ENCODE data around the gene IGF2R.
"Not testable (repeated sequence)": the region's sequence is repeated elsewhere in the genome, so short reads cannot be mapped to it uniquely, and the experiment has no call there.

IGF2R gene

GRCh38 chr6:159995405-159995804, 26.5 kb downstream of the IGF2R start:
- DNase-seq (ENCODE audit: extremely low read depth in 1 of 2, low read depth in 1 of 2): no peak

DNA sequence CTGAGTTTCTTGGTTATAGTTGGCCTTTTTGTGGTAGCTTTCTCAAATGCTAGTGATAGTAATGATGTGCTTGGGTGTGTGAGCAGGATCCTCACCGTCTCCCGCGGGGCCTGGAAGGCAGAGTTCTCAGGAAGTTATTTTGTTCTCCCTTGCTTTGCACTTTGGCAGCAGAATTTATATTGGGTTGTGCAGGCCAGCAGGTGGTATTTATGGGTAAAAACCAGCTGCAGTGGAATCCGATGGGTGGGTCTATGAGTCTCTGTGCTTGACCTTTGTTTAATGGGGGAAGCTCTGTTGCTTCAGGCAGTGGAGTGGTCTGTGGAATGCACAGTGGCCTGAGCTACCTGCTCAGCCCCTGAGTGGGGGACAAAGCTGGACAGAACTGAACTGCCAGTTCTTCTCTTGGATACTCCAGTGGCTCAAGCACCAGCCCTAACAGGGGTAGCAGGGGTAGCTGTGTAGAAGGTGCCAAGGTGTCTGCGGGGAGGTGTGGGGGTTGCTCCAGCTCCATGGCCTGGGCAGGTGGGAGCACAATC, 27.3 kb downstream of the IGF2R start:
- no peak for DNase-seq (ENCODE audit: extremely low read depth in 1 of 2, low read depth in 1 of 2)

DNA sequence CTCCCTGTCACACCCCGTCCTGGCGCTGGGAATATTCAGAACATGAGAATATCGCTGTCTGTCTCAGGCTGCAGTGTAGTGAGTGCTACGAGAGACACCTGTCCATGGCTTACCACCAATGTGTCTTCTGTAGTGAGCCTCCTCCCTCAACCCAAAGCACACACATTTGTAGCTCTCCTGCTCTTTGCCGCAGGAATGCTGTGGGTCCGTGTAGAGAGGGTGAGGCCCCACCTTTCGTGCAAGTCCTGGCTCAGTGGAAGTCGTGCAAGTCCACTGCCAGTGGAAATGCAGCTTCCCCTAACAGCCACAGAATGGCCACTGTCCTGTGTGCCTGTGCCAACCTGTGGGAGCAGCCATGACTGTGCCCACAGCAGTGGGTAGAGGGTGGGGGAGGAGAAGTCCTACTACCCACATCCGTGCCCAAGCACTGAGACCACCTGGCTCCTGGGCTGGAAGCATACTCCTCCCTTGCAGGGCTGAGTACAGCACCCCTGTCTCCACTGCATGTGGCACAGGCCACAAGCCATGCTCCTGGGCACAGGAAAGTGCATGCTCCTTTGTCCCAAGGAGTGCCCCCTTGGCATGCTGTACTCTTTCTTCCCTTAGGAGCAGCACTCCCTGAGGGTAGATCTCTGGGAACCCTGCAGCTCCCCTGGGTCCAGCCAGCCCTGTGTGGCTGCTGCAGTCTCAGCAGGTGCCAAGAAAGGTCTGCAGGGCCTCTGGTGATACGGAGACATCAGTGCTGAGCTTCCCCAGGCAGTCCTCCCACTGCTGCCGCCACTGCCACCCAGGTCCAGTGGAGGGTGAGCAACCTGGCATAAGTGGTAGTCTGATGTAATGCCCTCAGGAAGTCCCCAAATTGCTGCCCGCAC, 28.0 kb downstream of the IGF2R start:
- no peak for DNase-seq (ENCODE audit: extremely low read depth in 1 of 2, low read depth in 1 of 2)

DNA sequence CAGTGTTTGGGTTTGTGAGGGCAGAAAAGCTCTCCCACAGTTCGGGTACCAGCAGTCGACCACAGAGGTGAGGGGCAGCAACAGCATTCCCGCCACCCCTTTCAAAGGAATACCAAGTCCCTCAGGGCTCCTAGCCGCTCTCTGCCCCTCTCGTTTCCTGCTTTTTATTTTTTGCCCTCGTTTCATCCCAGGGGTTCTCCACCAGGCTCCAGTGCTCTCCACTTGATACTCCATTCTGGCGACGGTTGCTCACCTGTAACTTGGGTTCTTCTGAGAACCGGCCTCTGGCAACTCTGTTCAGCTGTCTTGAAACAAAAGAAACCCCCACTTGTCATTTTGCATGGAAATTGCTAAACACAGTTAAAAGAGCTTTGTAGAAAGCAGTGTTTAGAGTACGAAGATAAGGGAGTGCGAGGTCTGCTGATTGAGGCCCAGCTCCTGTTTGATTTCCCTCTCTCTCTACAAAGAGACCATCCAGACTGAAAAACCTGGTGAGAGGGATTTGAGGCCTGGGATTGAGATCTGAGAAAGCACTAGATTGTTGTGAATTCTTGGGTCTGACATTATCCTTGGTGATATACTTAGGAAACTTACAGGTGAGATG, 28.7 kb downstream of the IGF2R start:
- no peak for DNase-seq (ENCODE audit: extremely low read depth in 1 of 2, low read depth in 1 of 2)

- DNase-seq (ENCODE audit: extremely low read depth in 1 of 2, low read depth in 1 of 2): no peak
These were observed 29.7 kb downstream of the IGF2R start for GRCh38 chr6:159998538-159998937.

GRCh38 chr6:159999240-159999671, 30.4 kb downstream of the IGF2R start:
- no peak for DNase-seq (ENCODE audit: extremely low read depth in 1 of 2, low read depth in 1 of 2)

DNA sequence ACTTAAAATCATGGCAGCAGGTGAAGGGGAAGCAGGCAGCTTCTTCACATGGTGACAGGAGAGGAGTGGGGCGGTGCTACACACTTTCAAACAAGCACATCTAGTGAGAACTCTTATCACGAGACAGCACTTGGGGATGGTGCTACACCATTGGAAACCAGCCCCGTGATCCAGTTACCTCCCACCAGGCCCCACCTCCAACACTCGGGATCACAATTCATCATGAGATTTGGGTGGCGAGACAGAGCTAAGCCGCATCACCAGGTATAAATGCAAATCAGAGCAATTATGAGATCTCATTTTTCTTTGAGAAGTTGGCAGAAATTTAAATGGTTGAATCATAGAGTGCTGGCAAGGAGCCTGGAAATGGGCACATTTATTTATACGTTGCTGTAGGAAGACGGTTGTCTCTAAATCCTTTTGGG, 31.4 kb downstream of the IGF2R start:
- DNase-seq (ENCODE audit: extremely low read depth in 1 of 2, low read depth in 1 of 2): no peak

- not testable (repeated sequence) for DNase-seq (ENCODE audit: extremely low read depth in 1 of 2, low read depth in 1 of 2)
These were observed 32.1 kb downstream of the IGF2R start for GRCh38 chr6:160000893-160001427.

DNA sequence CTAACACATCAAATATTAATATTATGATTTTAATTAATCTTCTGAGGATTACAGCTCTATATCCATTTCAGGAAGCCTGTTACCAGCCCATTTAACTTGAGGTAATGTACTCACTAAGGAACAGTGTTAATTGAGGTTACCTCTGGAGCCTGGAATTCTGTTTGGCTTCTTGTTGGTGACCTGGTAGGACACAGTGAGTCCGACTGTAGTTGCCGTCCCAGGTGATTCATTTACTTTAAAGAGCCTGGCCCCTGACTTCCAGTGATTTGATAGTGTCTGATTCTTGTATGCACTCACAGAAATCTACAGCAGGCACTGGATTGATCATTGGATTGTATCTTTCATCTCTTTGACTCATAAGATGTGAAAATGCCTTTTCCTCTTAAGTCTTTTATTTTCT, 34.0 kb downstream of the IGF2R start:
- no peak for DNase-seq (ENCODE audit: extremely low read depth in 1 of 2, low read depth in 1 of 2)

- DNase-seq (ENCODE audit: extremely low read depth in 1 of 2, low read depth in 1 of 2): no peak
These were observed 35.1 kb downstream of the IGF2R start for GRCh38 chr6:160004018-160004417.

GRCh38 chr6:160004419-160005175, 35.7 kb downstream of the IGF2R start:
- DNase-seq (ENCODE audit: extremely low read depth in 1 of 2, low read depth in 1 of 2): no peak

DNA sequence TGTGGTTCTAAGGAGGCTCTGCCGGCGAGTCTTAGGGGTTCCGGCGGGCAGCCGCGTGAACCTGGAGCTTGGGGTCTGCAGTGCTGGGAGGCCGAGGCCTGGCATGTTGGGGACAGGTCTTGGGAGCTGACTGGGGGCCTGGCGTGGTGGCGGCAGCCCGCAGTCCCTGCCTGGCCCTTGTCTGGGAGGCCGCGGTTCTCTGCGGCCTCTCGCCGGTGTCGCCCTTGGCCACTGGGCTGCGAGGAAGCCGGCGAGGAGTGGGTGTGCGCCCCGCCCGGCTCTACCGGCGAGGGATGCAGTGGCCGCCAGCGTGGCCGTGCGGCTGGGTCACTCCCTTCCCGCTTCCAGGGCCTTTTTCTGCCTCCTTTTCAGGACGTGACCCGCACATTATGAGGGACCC, 36.3 kb downstream of the IGF2R start:
- DNase-seq (ENCODE audit: extremely low read depth in 1 of 2, low read depth in 1 of 2): no peak

GRCh38 chr6:160005861-160006540, 37.1 kb downstream of the IGF2R start:
- no peak for DNase-seq (ENCODE audit: extremely low read depth in 1 of 2, low read depth in 1 of 2)

DNA sequence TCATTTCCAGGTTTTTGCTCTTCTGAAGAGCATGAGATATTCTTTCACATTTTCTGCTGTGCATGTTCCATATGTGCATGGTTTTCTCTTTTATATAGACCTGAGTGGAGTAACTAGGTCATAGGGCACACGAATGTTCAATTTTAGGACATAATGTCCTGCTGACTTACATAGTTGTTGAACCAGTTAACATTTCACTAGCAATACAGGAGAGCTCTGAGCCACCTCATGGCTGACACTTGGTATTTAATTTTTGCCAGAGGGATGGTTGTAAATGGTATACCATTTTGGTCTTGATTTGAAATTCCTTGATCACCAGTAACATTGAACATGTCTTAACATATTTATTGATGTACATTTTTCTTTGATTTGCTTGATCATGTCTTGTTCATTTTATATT, 38.3 kb downstream of the IGF2R start:
- DNase-seq (ENCODE audit: extremely low read depth in 1 of 2, low read depth in 1 of 2): no peak

DNA sequence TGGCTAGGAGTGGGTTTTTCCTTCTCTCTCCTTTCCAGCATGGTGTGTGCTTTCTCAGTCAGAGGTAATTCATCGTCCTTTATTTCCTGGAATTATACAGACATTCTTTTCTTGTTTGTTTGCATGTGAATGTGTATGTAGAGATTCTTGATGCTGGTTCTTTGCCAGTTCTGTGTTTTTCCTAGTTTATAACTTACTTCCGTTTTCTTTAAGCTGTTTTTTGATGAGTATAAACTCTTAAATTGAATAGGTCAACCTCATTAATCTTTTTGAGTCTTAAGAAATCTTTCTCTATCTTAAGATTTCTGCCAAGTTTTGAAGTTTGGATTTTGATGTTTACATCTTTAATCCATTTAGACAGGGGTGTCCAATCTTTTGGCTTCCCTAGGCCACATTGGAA, 38.7 kb downstream of the IGF2R start:
- no peak for DNase-seq (ENCODE audit: extremely low read depth in 1 of 2, low read depth in 1 of 2)

GRCh38 chr6:160010067-160010466, 41.2 kb downstream of the IGF2R start:
- no peak for DNase-seq (ENCODE audit: extremely low read depth in 1 of 2, low read depth in 1 of 2)

DNA sequence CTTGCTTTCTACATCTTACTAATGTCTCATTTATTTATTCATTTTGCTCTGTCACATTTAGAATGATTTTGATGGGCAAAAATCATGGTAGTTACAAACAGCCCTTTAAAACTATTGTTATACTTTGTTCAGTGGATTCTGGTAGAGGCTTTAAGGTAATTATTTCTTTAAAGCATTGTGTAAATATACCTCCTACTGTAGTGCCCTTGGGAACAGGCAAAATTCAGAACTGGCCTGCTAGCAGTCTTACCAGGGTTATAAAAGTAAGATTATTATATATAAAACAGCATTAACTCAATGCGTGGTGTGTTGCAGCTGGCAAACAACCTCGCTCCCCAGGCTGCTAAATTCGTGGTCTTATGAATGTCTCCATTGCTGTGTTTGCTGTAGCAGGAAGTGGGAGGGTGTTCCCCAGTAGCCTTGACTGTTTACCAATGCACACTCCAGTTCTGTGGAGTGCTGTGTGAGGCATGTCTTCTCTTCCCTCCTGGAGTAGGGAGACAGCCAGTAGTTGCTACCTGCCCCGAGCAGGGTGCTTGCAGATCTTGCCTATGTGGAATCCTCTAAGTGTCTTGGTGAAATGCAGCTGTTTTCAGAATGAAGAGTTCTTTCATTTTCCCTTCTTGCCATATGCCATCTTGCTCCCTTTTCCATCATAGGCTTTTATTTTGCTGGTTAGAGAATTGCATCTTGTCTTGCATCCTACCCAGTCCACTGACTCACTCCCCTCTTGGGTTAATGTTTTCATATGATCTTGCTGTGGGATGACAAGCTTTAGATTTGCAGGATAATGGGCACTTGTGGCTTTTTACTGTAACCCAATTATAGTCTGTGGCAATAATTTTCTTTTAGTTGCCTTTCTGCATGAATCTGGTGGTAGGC, 45.3 kb downstream of the IGF2R start:
- no peak for DNase-seq (ENCODE audit: extremely low read depth in 1 of 2, low read depth in 1 of 2)

DNA sequence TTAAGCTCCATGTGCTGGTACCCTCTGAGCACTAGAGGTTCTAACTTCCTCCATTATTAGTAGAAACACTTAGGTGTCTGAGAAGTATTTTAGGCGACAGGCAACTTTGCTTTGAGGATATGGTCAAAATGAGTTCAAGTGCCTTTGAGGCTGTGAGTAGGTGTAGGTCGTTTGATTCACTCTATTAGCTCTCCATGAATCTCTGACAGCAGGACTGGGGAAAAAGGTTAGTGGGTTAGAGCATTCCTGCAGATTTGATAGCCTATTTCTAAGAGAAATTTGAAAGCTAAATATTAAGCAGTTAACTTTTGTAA, 45.9 kb downstream of the IGF2R start:
- DNase-seq (ENCODE audit: extremely low read depth in 1 of 2, low read depth in 1 of 2): no peak

- DNase-seq (ENCODE audit: extremely low read depth in 1 of 2, low read depth in 1 of 2): peak in 1 of 2 donors; percentile 5
These were observed 47.1 kb downstream of the IGF2R start for GRCh38 chr6:160015778-160016684.

All from activated CD8-positive, alpha-beta memory T cell treated with anti-CD3 and anti-CD28 coated beads for 1 hour (primary cell).